Stomach smooth muscle (tissue), 2 donors: ENCODE measurements around the gene PARD3B.

Experiments used
- H3K27ac ChIP-seq: one replicate; pipeline ENCODE4 v1.7.0; 2013; ENCODE audit warnings: mild to moderate bottlenecking, low read length, inconsistent platforms
- H3K27me3 ChIP-seq, 2 donors: one replicate each; pipeline ENCODE4 v1.7.0; 2013; ENCODE audit warnings: low read length in 2 of 2; ENCODE audit not compliant: insufficient read depth in 2 of 2, control insufficient read depth in 1 of 2
- H3K36me3 ChIP-seq, 2 donors: one replicate each; pipeline ENCODE4 v1.7.0; 2013; ENCODE audit warnings: low read length in 2 of 2; ENCODE audit not compliant: control insufficient read depth in 2 of 2, insufficient read depth in 2 of 2
- H3K4me1 ChIP-seq: one replicate; pipeline ENCODE4 v1.7.0; 2013; ENCODE audit warnings: low read length; ENCODE audit not compliant: control insufficient read depth, insufficient read depth
- H3K4me3 ChIP-seq, 2 donors: one replicate each; pipeline ENCODE4 v1.7.0; 2013; ENCODE audit warnings: low read length in 2 of 2
- H3K9ac ChIP-seq, 2 donors: one replicate each; pipeline ENCODE4 v1.7.0; 2013; ENCODE audit warnings: low read length in 2 of 2, mild to moderate bottlenecking in 1 of 2
- H3K9me3 ChIP-seq, 2 donors: one replicate each; pipeline ENCODE4 v1.7.0; 2013; ENCODE audit warnings: low read length in 2 of 2; ENCODE audit not compliant: control insufficient read depth in 2 of 2
- donor health status: healthy.
- donor health status: Pancreatic carcinoma.

The PARD3B gene

GRCh38 chr2:204571041-204571440, 25.8 kb downstream of the PARD3B start:
- no peaks in the 10 kb centered on the region for H3K4me1 ChIP-seq
- no peak overlapping the region for H3K27ac ChIP-seq
- no peaks in the 10 kb centered on the region for H3K36me3 ChIP-seq

DNA sequence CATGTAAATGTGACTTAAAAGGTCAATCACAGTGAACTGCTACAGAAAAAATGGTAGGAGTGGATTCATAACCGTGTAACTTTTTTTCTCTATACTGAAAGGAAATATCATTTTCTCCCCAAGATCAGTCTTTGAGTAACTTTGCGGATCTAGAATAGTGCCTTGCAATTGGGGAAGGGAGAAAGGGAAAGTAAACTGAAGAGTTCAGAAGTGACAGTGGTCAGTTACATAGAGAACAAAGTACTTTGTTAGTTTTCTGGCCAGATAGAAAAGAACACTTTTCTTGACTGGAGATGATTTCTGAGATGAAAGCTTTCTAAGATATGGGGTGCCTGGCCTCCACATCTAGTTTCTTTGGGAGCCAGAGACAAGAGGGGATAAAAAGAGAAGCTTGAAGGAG, 26.6 kb downstream of the PARD3B start:
- Histone ChIP-seq H3K9me3 (no peaks in the 10 kb centered on the region), H3K27ac (no peak overlapping the region), H3K4me3 (no peak overlapping the region), H3K36me3 (no peaks in the 10 kb centered on the region), H3K27me3 (no peaks in the 10 kb centered on the region), H3K9ac (no peak overlapping the region), H3K4me1 (no peaks in the 10 kb centered on the region)

More at GRCh38 chr2:204571041-204571440, 25.8 kb downstream of the PARD3B start:
- Histone ChIP-seq H3K27me3 (no peaks in the 10 kb centered on the region), H3K9ac (no peak overlapping the region), H3K9me3 (no peaks in the 10 kb centered on the region), H3K4me3 (no peak overlapping the region)

- Histone ChIP-seq H3K27me3 (no peaks in the 10 kb centered on the region), H3K4me3 (no peak overlapping the region), H3K9ac (no peak overlapping the region), H3K9me3 (no peaks in the 10 kb centered on the region), H3K36me3 (no peaks in the 10 kb centered on the region), H3K27ac (no peak overlapping the region), H3K4me1 (no peaks in the 10 kb centered on the region)
These were observed 27.9 kb downstream of the PARD3B start for GRCh38 chr2:204573221-204573620.

- H3K27ac ChIP-seq = no peak overlapping the region
These were observed 29.2 kb downstream of the PARD3B start for GRCh38 chr2:204574486-204574885.

GRCh38 chr2:204575463-204575862, 30.2 kb downstream of the PARD3B start:
- H3K36me3 ChIP-seq = no peaks in the 10 kb centered on the region
- H3K4me1 ChIP-seq = no peaks in the 10 kb centered on the region
- no peak overlapping the region for H3K4me3 ChIP-seq
- no peak overlapping the region for H3K9ac ChIP-seq
- H3K27ac ChIP-seq = no peak overlapping the region
- no peaks in the 10 kb centered on the region for H3K9me3 ChIP-seq
- H3K27me3 ChIP-seq = no peaks in the 10 kb centered on the region

More at GRCh38 chr2:204574486-204574885, 29.2 kb downstream of the PARD3B start:
- Histone ChIP-seq H3K4me3 (no peak overlapping the region), H3K4me1 (no peaks in the 10 kb centered on the region), H3K36me3 (no peaks in the 10 kb centered on the region), H3K9me3 (no peaks in the 10 kb centered on the region), H3K27me3 (no peaks in the 10 kb centered on the region), H3K9ac (no peak overlapping the region)

DNA sequence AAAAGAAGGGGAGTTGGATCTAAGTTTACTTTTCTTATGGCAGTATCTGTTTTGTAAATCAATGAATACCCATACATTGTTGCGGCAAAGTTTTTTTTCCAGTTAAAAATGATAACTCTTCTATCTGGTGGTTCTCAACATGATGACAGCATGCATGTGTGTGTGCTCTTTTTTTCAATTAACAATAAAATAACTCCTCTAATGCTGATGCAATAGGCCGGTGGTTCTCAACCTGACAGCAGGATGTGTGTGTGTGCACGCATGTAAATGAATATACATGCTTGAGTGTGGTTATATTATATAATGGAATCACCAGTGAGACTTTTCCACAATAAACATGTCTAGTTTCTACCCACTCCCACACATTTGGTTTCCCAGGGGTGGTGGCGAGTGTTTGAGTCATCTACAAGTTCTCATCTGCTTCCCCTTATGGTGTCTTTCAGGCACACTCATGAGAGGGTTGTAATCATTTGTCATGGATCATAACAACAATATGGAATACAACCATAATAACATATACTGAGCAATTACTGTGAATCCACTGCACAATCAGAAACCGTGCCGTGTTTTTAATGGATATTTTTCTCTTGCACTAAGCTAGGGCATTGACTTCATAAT, 31.2 kb downstream of the PARD3B start:
- H3K27me3 ChIP-seq = no peaks in the 10 kb centered on the region
- no peaks in the 10 kb centered on the region for H3K9me3 ChIP-seq
- H3K36me3 ChIP-seq = no peaks in the 10 kb centered on the region
- H3K4me3 ChIP-seq = no peak overlapping the region
- no peak overlapping the region for H3K9ac ChIP-seq
- no peak overlapping the region for H3K27ac ChIP-seq
- H3K4me1 ChIP-seq = no peaks in the 10 kb centered on the region

GRCh38 chr2:204578928-204579598, 33.8 kb downstream of the PARD3B start:
- no peaks in the 10 kb centered on the region for H3K27me3 ChIP-seq
- H3K4me3 ChIP-seq = no peak overlapping the region
- H3K27ac ChIP-seq = no peak overlapping the region
- H3K36me3 ChIP-seq = no peaks in the 10 kb centered on the region
- H3K9me3 ChIP-seq = no peaks in the 10 kb centered on the region
- no peak overlapping the region for H3K9ac ChIP-seq
- no peaks in the 10 kb centered on the region for H3K4me1 ChIP-seq

GRCh38 chr2:204581946-204582345, 36.7 kb downstream of the PARD3B start:
- Histone ChIP-seq H3K9ac (no peak overlapping the region), H3K27me3 (no peaks in the 10 kb centered on the region), H3K27ac (no peak overlapping the region), H3K36me3 (no peaks in the 10 kb centered on the region), H3K4me1 (no peaks in the 10 kb centered on the region), H3K4me3 (no peak overlapping the region), H3K9me3 (no peaks in the 10 kb centered on the region)

- no peaks in the 10 kb centered on the region for H3K27me3 ChIP-seq
- no peaks in the 10 kb centered on the region for H3K9me3 ChIP-seq
- H3K4me1 ChIP-seq = no peaks in the 10 kb centered on the region
- no peak overlapping the region for H3K9ac ChIP-seq
- no peak overlapping the region for H3K4me3 ChIP-seq
- no peaks in the 10 kb centered on the region for H3K36me3 ChIP-seq
- H3K27ac ChIP-seq = no peak overlapping the region
These were observed 38.5 kb downstream of the PARD3B start for GRCh38 chr2:204583773-204584172.

GRCh38 chr2:204585930-204586329, 40.7 kb downstream of the PARD3B start:
- no peaks in the 10 kb centered on the region for H3K27me3 ChIP-seq
- H3K36me3 ChIP-seq = no peaks in the 10 kb centered on the region
- H3K4me1 ChIP-seq = no peaks in the 10 kb centered on the region
- H3K27ac ChIP-seq = no peak overlapping the region
- H3K4me3 ChIP-seq = no peak overlapping the region
- no peak overlapping the region for H3K9ac ChIP-seq
- H3K9me3 ChIP-seq = peaks cover 0 to 6% of the 10 kb centered on the region in 2 donors

- Histone ChIP-seq H3K4me3 (no peak overlapping the region), H3K9me3 (peaks cover 0 to 6% of the 10 kb centered on the region in 2 donors), H3K36me3 (no peaks in the 10 kb centered on the region), H3K9ac (no peak overlapping the region), H3K4me1 (no peaks in the 10 kb centered on the region), H3K27me3 (no peaks in the 10 kb centered on the region), H3K27ac (no peak overlapping the region)
These were observed 41.3 kb downstream of the PARD3B start for GRCh38 chr2:204586444-204587180.
